HL-60 (cell line): ENCODE data around the gene CDRT15.

ENCODE experiments used
- CTCF ChIP-seq: IDR thresholded peaks from one replicate; pipeline ENCODE4 v1.5.1; 2011; ENCODE audit warnings: low read length, control low read depth, inconsistent platforms; ENCODE audit not compliant: insufficient read depth
- GABPA ChIP-seq: IDR thresholded peaks from 2 replicates; pipeline ENCODE4 v1.6.1; 2012; ENCODE audit warnings: low read depth
- POLR2AphosphoS5 ChIP-seq: IDR thresholded peaks from 2 replicates; pipeline ENCODE4 v1.6.1; 2012; ENCODE audit warnings: low read depth
- REST ChIP-seq: IDR thresholded peaks from 2 replicates; pipeline ENCODE4 v1.6.1; 2012; ENCODE audit warnings: low read depth; ENCODE audit not compliant: insufficient replicate concordance
- SPI1 ChIP-seq: IDR thresholded peaks from 2 replicates; pipeline ENCODE4 v1.6.1; 2012; ENCODE audit warnings: low read depth, mild to moderate bottlenecking, borderline replicate concordance

GRCh38 chr17:14222611-14223010, 14.1 kb downstream of the CDRT15 start:
- no peak for TF ChIP-seq CTCF
- no peak for TF ChIP-seq REST
- TF ChIP-seq GABPA: no peak
- TF ChIP-seq POLR2AphosphoS5: no peak
- TF ChIP-seq SPI1: no peak
